Panc1 (cell line): Measurements from ENCODE around the gene C21orf91. TPM values are rescaled to one million over a fixed set of nuclear protein-coding genes. Genes with fewer than 3 reads are reported as not detected.

Experiments used
- ATAC-seq: fragments of 200-7000 bp; cut with Tn5 transposase; 2 replicates; pipeline ENCODE4 v1.9.1; 2020; ENCODE audit warnings: mild to moderate bottlenecking, moderate library complexity
- BruUV-seq: library from RNA; stranded (reverse); fragments of 400-500 nt; replicated peaks from 2 replicates; lab custom pipeline; 2021; lab: Mats Ljungman, UMichigan
- CTCF ChIA-PET: fragments of 300-600 bp; sonication (Branson Sonifier 250); formaldehyde crosslinking; loops from one replicate; lab custom pipeline; 2022; ENCODE audit warnings: antibody characterized with exemption; lab: Charles Lee
- POLR2A ChIA-PET: fragments of 300-600 bp; sonication (Branson Sonifier 250); formaldehyde crosslinking; loops from one replicate; lab custom pipeline; 2022; ENCODE audit warnings: antibody characterized with exemption; lab: Charles Lee
- DNase-seq: peaks from one replicate; pipeline ENCODE4 v3.0.0-alpha.2; 2010; ENCODE audit warnings: low read depth, low spot score
- H3K27ac ChIP-seq: 2 replicates; pipeline ENCODE4 v1.5.1; 2011; ENCODE audit warnings: mild to moderate bottlenecking, low read length, inconsistent platforms
- H3K27me3 ChIP-seq: fragments of 200-500 bp; sonication (Bioruptor generic); 2 replicates; pipeline ENCODE4 v1.6.0; 2014; ENCODE audit warnings: low read length, inconsistent platforms; ENCODE audit not compliant: control insufficient read depth, insufficient read depth
- H3K36me3 ChIP-seq: fragments of 200-500 bp; sonication (Bioruptor generic); 2 replicates; pipeline ENCODE4 v1.5.1; 2014; ENCODE audit warnings: inconsistent platforms, mild to moderate bottlenecking, low read length, moderate library complexity; ENCODE audit not compliant: control insufficient read depth, insufficient read depth
- H3K4me1 ChIP-seq: 2 replicates; pipeline ENCODE4 v1.5.1; 2011; ENCODE audit warnings: inconsistent platforms, mild to moderate bottlenecking, low read length, moderate library complexity; ENCODE audit not compliant: control insufficient read depth, insufficient read depth
- H3K4me3 ChIP-seq, 2 experiments: 2 replicates each; pipeline ENCODE4 v1.5.1; 2011 to 2012; ENCODE audit warnings: low read depth in 2 of 2, low read length in 2 of 2, mild to moderate bottlenecking in 2 of 2, inconsistent platforms in 1 of 2, moderate library complexity in 1 of 2
- H3K9me3 ChIP-seq: fragments of 200-500 bp; sonication (Bioruptor generic); 2 replicates; pipeline ENCODE4 v1.5.1; 2014; ENCODE audit warnings: low read depth, mild to moderate bottlenecking, inconsistent platforms, low read length, moderate library complexity; ENCODE audit not compliant: control insufficient read depth, insufficient read depth
- CTCF ChIP-seq: fragments of 450-650 bp; IDR thresholded peaks from 2 replicates; pipeline ENCODE4 v1.5.1; 2017; ENCODE audit warnings: mild to moderate bottlenecking
- POLR2AphosphoS5 ChIP-seq: IDR thresholded peaks from 2 replicates; pipeline ENCODE4 v1.6.1; 2012; ENCODE audit warnings: mild to moderate bottlenecking, low read depth, low read length, moderate library complexity
- REST ChIP-seq, 2 experiments: IDR thresholded peaks; 2 replicates each; pipeline ENCODE4 v1.6.1; 2011 to 2012; ENCODE audit warnings: low read depth in 2 of 2, control low read depth in 1 of 2, low read length in 1 of 2, mild to moderate bottlenecking in 1 of 2, moderate library complexity in 1 of 2; ENCODE audit not compliant: insufficient read depth in 1 of 2
- SIN3A ChIP-seq: IDR thresholded peaks from 2 replicates; pipeline ENCODE4 v1.6.1; 2012; ENCODE audit warnings: low read depth, mild to moderate bottlenecking, low read length, moderate library complexity, borderline replicate concordance; ENCODE audit not compliant: insufficient read depth
- TCF7L2 ChIP-seq: IDR thresholded peaks from 2 replicates; pipeline ENCODE4 v1.6.1; 2011; ENCODE audit warnings: mild to moderate bottlenecking, low read depth, low read length, inconsistent platforms
- in situ Hi-C: cut with HindIII; loops from 2 replicates; pipeline ENCODE4 v1.10.0; 2016; ENCODE audit warnings: low sequenced_read_pairs, low pct_unique_long_range_greater_than_20kb
- intact Hi-C: fragments of 100-400 bp; cut with micrococcal nuclease; formaldehyde crosslinking; loops from one replicate; pipeline ENCODE4 v1.10.0; 2022; ENCODE audit not compliant: unreplicated experiment
- total RNA-seq: library from RNA; stranded (reverse); gene quantifications from one replicate; pipeline ENCODE4 v1.2.1, GENCODE V29; 2021; ENCODE audit not compliant: unreplicated experiment

C21orf91 gene
- total RNA-seq, 1 experiment from 2014 or later: 13.3 TPM

- no peak for DNase-seq
- ATAC-seq: no peak
- H3K9me3 ChIP-seq: no peaks in the 10 kb centered on the region
- no peak overlapping the region for H3K27ac ChIP-seq
- TF ChIP-seq POLR2AphosphoS5 (no peak), REST (IDR thresholded peaks at IDR 0.05; ENCODE audit: insufficient read depth in 1 of 2, low read depth in 2 of 2, low read length in 1 of 2) (no peak), TCF7L2 (no peak), CTCF (no peak), SIN3A (no peak)
- no TSS peak for BruUV-seq
- no peak overlapping the region for H3K4me3 ChIP-seq
- ChIA-PET CTCF (no interaction called here), POLR2A (no interaction called here)
- no peaks in the 10 kb centered on the region for H3K36me3 ChIP-seq
- intact Hi-C loops (no loop called here), in situ Hi-C loops (no loop called here)
- no peaks in the 10 kb centered on the region for H3K4me1 ChIP-seq
- no peaks in the 10 kb centered on the region for H3K27me3 ChIP-seq
Observed at GRCh38 chr21:17798796-17799195, 20.4 kb downstream of the C21orf91 start.

GRCh38 chr21:17797967-17798366 lies 21.2 kb downstream of the C21orf91 start:
- Histone ChIP-seq H3K9me3 (no peaks in the 10 kb centered on the region), H3K27me3 (no peaks in the 10 kb centered on the region), H3K27ac (no peak overlapping the region), H3K4me3 (no peak overlapping the region), H3K4me1 (no peaks in the 10 kb centered on the region), H3K36me3 (no peaks in the 10 kb centered on the region; the same call in 1 of the 2 replicates)
- in situ Hi-C loops (no loop called here), intact Hi-C loops (no loop called here)
- no peak for DNase-seq
- no peak for TF ChIP-seq SIN3A
- TF ChIP-seq POLR2AphosphoS5: no peak
- TF ChIP-seq REST (IDR thresholded peaks at IDR 0.05; ENCODE audit: insufficient read depth in 1 of 2, low read depth in 2 of 2, low read length in 1 of 2): no peak
- TF ChIP-seq TCF7L2: no peak
- TF ChIP-seq CTCF: no peak
- CTCF ChIA-PET: no interaction called here
- BruUV-seq: no TSS peak
- POLR2A ChIA-PET: no interaction called here
- no peak for ATAC-seq
